ENCODE results near the gene TALDO1. TPM values are rescaled to one million over a fixed set of nuclear protein-coding genes. Genes with fewer than 3 reads are reported as not detected.

The TALDO1 gene
- total and polyA plus RNA-seq, 10 of the 15 experiments (the other 5 are each of a cell fraction or from before 2014, with no cell fraction given): 121 to 302 (median 182) TPM

- FAIRE-seq: no peak
- WGBS (ENCODE audit: insufficient coverage, insufficient replicate concordance, low lambda C conversion rate, missing lambda C conversion rate): 88% methylated on average over 23 of the region's 23 CpGs
- H3K27ac ChIP-seq (ENCODE audit: control insufficient read depth, insufficient read depth): no peak overlapping the region
- ChIA-PET POLR2A (interaction anchor here (0.7 kb wide), 1 partner anchor 13 kb away, joined by 3 read pairs; no protein-coding TSS in a partner anchor), RAD21 (ENCODE audit: unreplicated experiment) (no interaction called here), CTCF (no interaction called here), SMC1A (ENCODE audit: uncharacterized antibody, unreplicated experiment) (no interaction called here)
- DNase-seq (ENCODE audit: low read depth, low spot score): no peak
- H3K36me3 ChIP-seq (ENCODE audit: control insufficient read depth in 2 of 2, insufficient read depth in 2 of 2, low read length in 1 of 2): peaks cover 8 to 31% of the 10 kb centered on the region in 2 experiments; a peak in 3 of 4 replicates
- H2AFZ ChIP-seq (ENCODE audit: control insufficient read depth, low read depth, low read length): no peak overlapping the region
- in situ Hi-C loops (cut with MboI): no loop called here
- no peaks in the 10 kb centered on the region for H3K27me3 ChIP-seq (replicated peaks in 1 of 2; ENCODE audit: control insufficient read depth in 2 of 2, insufficient read depth in 2 of 2, low read length in 1 of 2)
- intact Hi-C loops (cut with micrococcal nuclease; ENCODE audit: unreplicated experiment): no loop called here
- no peak overlapping the region for H3K9ac ChIP-seq (ENCODE audit: control insufficient read depth, insufficient read depth, low read length)
- H3K4me3 ChIP-seq: no peak overlapping the region
- no peak overlapping the region for H3K4me2 ChIP-seq (ENCODE audit: control insufficient read depth, insufficient read depth)
- no peaks in the 10 kb centered on the region for H4K20me1 ChIP-seq (ENCODE audit: control insufficient read depth, insufficient read depth)
- ATAC-seq: no peak
- no peaks in the 10 kb centered on the region for H3K9me3 ChIP-seq (replicated peaks; ENCODE audit: control insufficient read depth, insufficient read depth, low read length)
- TSS peak; percentile 62 for BruUV-seq (replicated peaks)
- H3K79me2 ChIP-seq (ENCODE audit: control insufficient read depth, insufficient read depth, low read length): peaks cover 10% of the 10 kb centered on the region
- peaks cover 2% of the 10 kb centered on the region for H3K4me1 ChIP-seq (ENCODE audit: control insufficient read depth, insufficient read depth, low read length)
- no peak for TF ChIP-seq SUPT20H (IDR thresholded peaks at IDR 0.05; ENCODE audit: borderline replicate concordance, control insufficient read depth, low read depth, low read length)
- no peak for TF ChIP-seq PBX3 (IDR thresholded peaks at IDR 0.05; ENCODE audit: insufficient replicate concordance, low read depth, low read length)
- no peak for TF ChIP-seq JUND (IDR thresholded peaks at IDR 0.05; ENCODE audit: low read depth, low read length)
- no peak for TF ChIP-seq RFX5 (IDR thresholded peaks at IDR 0.05; ENCODE audit: low read depth, low read length)
- TF ChIP-seq RCOR1 (conservative IDR thresholded peaks at IDR 0.05; ENCODE audit: low read depth, low read length): no peak
- TF ChIP-seq PML (IDR thresholded peaks at IDR 0.05; ENCODE audit: low read length): no peak
- TF ChIP-seq NR2C2 (IDR thresholded peaks at IDR 0.05; ENCODE audit: borderline replicate concordance, control insufficient read depth, insufficient read length, low read depth): no peak
- no peak for TF ChIP-seq GATAD2B (conservative IDR thresholded peaks at IDR 0.05; ENCODE audit: low read depth)
- TF ChIP-seq USF1 (IDR thresholded peaks at IDR 0.05; ENCODE audit: borderline replicate concordance, extremely low read length, insufficient read depth, low read depth, low read length): no peak
- no peak for TF ChIP-seq ZBTB4 (CRISPR knock-in tag; IDR thresholded peaks at IDR 0.05)
- TF ChIP-seq ZNF622 (IDR thresholded peaks at IDR 0.05): no peak
- TF ChIP-seq TBL1XR1 (IDR thresholded peaks at IDR 0.05; ENCODE audit: low read depth, low read length): no peak
- TF ChIP-seq IKZF2 (IDR thresholded peaks at IDR 0.05): no peak
- no peak for TF ChIP-seq ZBED1 (IDR thresholded peaks at IDR 0.05; ENCODE audit: borderline replicate concordance)
- TF ChIP-seq BMI1 (IDR thresholded peaks at IDR 0.05; ENCODE audit: borderline replicate concordance): no peak
- no peak for TF ChIP-seq SUZ12 (IDR thresholded peaks at IDR 0.05; ENCODE audit: unreplicated experiment)
Observed at GRCh38 chr11:769887-770641, 22.8 kb downstream of the TALDO1 start.

Data from GM12878 (cell line).